Activated CD4-positive, alpha-beta T cell treated with anti-CD3 and anti-CD28 coated beads for 48 hours (primary cell): ENCODE results near the gene MAP3K15.

ENCODE experiments used
- DNase-seq: peaks from one replicate; pipeline ENCODE4 v3.0.0-alpha.2; 2020

The MAP3K15 gene, protein sequence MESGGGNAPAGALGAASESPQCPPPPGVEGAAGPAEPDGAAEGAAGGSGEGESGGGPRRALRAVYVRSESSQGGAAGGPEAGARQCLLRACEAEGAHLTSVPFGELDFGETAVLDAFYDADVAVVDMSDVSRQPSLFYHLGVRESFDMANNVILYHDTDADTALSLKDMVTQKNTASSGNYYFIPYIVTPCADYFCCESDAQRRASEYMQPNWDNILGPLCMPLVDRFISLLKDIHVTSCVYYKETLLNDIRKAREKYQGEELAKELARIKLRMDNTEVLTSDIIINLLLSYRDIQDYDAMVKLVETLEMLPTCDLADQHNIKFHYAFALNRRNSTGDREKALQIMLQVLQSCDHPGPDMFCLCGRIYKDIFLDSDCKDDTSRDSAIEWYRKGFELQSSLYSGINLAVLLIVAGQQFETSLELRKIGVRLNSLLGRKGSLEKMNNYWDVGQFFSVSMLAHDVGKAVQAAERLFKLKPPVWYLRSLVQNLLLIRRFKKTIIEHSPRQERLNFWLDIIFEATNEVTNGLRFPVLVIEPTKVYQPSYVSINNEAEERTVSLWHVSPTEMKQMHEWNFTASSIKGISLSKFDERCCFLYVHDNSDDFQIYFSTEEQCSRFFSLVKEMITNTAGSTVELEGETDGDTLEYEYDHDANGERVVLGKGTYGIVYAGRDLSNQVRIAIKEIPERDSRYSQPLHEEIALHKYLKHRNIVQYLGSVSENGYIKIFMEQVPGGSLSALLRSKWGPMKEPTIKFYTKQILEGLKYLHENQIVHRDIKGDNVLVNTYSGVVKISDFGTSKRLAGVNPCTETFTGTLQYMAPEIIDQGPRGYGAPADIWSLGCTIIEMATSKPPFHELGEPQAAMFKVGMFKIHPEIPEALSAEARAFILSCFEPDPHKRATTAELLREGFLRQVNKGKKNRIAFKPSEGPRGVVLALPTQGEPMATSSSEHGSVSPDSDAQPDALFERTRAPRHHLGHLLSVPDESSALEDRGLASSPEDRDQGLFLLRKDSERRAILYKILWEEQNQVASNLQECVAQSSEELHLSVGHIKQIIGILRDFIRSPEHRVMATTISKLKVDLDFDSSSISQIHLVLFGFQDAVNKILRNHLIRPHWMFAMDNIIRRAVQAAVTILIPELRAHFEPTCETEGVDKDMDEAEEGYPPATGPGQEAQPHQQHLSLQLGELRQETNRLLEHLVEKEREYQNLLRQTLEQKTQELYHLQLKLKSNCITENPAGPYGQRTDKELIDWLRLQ (N-terminal part only)

DNA sequence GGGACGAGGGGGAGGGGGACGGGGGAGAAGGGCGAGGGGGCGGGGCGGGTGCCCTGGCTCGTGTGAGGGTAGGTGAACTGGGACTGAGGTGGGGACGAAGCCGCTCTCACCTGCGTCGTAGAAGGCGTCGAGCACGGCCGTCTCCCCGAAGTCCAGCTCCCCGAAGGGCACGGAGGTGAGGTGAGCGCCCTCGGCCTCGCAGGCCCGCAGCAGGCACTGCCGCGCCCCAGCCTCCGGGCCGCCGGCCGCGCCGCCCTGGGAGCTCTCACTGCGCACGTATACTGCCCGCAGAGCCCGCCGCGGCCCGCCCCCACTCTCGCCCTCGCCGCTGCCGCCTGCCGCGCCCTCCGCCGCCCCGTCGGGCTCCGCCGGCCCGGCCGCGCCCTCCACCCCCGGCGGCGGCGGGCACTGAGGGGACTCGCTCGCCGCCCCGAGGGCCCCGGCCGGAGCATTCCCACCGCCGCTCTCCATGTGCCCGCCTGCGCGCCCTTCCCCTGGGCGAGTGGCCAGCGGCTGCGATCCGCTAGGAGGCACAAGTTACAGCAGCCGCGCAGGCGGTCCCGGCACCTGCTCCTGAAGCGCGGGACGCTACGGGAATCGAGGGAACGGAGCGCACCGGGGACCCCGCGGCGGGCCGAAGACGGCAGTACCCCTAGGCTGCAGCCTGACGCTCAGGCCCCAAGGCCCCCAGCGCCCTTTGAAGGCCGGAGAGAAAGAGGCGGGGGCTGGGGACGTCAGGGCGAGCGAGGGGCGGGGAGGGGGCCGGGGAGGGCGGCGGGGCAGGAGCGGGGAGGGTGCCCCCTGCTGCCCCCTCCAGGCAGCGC is at the start of gene MAP3K15:
Gene MAP3K15, minus strand, starts transcription at position 718 of the 824 bp plus-strand sequence. Its CDS starts 247 bp downstream, at position 471.
- peak; percentile 20 for DNase-seq

DNA sequence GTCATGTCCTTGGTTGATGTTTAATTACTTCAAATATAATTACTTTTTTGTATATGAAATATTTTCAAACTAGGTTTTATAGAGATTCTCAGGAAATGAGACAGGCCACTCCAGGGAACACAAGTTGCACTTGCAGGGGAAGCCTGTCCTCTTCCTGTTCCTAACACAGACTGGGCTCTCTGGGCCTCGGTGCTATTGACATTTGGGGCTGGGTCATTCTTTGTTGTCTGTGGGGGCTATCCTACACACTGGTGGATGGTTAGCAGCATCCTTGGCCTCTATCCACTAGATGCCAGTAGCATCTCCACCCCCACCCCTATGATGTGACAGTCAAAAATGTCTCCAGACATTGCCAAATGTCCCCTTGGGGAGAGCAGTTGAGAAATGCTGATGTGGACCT is 49.3 kb upstream of the MAP3K15 start:
- DNase-seq, result no peak

DNA sequence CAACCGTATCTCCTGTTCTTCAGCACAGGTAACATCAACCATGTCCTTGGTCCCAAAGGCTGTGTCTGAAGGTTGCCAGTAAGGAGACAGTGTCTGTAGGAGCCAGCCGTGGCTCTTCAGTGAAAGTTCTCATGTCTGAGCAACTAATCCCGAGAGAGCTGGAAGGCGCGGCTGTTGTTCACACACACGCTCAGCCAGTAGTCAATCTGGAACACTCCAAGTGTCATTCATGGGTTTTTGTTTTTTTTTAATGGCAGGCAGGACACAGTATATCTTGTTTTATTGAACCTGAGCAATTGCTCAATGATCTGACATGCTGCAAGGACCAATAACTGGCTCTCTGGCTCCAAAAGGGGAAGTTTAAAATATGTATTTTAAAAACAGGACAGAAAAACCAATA is 48.4 kb upstream of the MAP3K15 start:
- DNase-seq, result peak; percentile 37

DNA sequence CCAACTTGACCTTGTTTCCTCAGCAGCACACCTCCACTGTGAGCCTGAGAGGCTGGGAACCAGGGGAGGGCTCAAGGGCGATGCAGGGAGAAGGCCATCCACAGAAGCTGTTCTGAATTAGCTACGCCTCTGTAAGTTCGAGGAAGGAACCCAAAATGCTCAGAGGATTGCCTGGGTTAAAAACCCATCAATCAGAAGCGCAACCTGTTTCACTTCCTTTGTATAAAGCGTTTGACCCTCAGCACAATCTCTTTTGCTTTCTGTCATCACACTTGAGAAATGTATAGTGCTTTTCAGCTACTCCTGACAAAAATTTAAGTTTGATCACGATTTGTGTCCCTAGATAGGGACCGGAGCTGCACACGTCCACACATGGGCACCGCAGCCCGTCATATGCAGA is 48.0 kb upstream of the MAP3K15 start:
- DNase-seq, result no peak

DNA sequence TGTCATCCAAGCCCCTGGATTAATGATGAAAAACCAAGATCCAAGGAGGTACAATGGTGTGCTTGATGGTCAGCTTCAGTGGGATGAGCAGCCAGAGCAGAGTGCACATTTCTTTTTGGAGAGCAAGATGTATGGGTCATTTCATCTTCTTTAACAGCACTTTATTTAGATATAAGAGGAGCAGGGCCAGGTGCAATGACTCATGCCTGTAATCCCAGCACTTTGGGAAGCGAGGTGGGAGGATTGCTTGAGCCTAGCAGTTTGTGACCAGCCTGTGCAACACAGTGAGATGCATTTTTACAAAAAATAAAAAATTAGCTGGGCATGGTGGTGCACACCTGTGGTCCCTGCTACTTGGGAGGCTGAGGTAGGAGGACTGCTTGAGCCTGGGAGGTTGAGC is 45.3 kb upstream of the MAP3K15 start:
- DNase-seq, result no peak

DNA sequence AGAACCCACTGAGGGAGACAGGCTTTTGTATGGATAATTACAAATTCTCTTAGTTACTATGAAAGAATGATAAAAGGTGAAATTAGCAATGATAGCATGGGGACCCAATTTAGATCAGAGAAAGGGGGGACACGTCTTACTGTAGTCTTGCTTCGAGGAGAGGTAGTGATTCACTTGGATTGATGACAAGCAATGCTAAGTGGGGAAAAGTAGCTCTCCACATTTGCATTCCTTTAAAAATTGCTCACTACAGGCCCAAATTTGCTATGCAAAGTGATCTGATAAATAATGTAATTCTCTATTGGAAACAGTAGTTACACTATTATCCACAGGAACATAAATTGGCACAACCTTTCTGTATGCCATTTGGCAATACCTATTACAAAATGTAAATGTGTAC is 42.5 kb upstream of the MAP3K15 start:
- DNase-seq, result no peak

DNA sequence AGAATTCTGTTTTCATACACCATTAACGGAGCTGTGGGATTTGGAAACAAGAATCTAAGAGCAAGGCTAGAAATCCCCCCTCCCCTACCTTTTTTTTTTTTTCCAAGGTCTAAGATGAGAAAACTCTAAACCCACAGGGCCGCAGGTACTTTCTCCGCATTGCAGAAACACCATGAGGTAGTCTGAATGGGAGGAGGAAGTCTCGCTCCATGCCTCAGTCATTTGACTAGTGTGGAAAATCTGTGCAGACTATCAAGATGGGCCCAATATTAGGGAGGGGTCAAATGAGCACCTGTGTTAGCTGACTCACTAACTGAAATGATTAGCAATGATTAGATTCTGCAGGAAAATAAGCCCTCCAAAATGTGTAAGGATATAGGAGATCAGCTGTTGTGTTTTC is 40.9 kb upstream of the MAP3K15 start:
- DNase-seq, result no peak

DNA sequence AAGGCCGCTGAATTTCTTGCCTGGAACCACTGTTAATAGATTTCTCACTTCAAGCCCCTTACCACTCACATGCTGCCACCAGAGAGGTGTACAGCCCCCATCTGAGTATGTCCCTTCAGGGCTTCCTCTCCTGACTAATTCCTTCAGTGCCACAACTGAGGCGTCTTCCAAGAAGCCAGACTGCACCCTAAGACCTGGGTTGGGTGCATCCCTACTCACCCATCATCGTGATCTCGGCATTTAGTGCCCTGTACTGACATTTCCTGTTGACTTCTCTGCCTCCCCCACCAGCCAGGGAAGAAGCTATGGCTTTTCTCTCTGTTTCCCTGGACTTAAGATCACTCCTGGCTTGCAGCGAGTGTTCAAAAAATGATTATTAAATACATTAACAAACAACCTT is 40.4 kb upstream of the MAP3K15 start:
- no peak for DNase-seq

DNA sequence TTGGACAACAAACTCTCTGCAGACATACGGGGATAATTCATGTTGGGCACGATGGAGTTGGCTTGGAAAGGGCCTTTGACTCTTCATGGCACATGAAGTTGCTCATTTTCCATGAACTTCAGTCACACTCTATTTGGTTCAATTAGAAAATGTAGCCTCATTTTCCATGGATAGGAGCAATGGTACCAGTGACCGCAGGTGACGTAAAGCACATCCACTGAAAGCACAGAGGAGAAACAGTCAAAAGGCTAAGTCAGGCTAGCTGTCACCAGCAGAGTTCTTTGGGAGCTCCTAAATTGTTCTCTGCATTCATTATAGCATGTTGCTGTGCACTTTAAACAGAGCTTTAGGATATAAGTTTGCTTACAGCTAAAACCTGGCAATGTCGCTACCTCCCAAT is 39.9 kb upstream of the MAP3K15 start:
- no peak for DNase-seq

DNA sequence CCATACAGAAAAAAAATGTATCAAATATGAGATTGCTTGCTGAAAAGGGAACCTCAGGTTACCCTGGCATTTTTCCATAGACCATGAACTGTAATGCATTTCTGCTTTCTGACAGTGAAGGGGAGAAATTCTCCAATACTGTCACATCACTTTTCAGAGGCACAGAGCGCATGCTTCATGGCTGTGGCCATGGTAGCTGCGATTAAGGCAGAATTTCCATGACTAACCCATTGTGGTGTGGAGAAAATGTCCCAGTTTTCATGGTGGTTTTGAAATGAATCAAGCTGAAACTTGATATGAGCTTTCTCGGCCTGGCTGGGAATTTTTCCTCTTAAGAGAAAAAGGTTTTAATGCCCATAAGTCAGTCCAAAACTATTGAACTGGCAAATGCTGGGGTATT is 39.5 kb upstream of the MAP3K15 start:
- peak; percentile 54 for DNase-seq

DNA sequence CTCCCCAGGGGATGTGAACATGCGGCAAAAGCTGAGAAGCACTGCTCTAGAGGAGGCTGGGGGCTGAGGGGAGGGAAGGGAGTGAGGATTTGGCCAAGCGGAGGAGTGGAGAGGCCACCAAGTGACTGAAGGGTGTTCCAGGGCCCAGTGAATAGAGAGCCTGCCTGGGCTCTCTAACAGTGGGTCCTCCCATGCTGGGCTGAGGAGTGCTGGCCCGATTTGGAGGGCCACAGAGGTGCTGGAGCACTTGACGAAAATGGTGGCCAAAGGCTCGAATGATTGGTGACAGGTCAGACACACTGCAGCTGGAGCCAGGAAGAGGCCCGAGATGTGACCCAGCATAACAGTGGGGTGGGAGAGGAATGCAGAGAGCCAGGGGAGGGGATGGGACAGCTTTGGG is 37.5 kb upstream of the MAP3K15 start:
- DNase-seq, result no peak

DNA sequence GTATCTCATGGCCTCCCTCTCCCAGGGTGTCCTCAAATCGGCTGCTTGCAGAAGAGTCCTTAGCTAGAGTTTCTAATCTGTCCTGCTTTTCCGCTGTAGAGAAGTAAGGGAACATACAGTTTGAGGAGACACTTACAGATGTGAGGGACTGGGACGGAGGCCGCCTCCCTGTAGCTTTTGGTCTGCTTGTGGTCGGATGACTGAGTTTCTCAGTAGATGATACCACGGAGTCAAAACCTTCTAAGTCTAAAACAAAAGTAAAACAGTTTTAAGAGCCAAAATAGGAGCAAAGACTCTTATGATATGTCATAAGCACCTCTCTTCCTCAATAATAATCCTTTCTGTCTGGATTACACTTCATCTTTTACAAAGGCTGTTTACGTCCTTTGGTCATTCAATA is 34.5 kb upstream of the MAP3K15 start:
- peak; percentile 45 for DNase-seq

DNA sequence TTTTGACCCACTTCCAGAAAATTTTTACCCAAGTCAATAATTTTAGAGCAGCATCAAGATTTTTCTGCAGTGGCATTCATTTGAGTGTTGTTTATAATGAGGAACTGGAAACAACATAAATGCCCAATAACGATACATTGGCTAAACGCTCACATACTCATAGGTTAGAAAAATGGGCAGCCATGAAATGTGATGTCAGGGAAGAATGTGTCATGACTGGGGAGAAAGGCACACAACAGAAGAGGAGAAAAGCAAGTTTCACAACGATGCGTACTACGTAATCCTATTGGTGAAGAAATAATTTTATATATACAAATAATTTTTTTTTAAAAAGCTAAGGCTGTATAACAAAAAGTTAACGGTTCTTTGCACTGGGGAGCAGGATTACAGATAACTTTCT is 33.6 kb upstream of the MAP3K15 start:
- DNase-seq, result no peak

DNA sequence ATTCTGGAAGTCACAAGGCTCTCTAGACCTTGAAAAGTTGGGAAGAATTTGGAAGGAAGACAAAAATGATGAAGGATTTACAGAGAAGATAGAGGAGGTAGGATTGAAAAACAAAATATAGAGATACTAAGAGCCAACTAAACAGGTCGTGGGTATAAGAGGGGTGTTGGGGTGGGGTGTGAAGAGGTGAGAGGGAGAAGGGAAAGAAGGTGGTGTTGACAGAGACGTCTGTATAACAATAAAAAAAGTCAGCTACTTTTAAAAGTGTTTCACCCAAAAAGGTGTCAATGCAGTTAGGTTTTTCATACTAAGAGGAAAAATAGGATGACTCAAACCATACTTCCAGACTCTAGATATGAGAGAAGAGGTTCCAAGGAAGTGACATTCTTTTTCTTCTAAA is 33.0 kb upstream of the MAP3K15 start:
- DNase-seq, result no peak

DNA sequence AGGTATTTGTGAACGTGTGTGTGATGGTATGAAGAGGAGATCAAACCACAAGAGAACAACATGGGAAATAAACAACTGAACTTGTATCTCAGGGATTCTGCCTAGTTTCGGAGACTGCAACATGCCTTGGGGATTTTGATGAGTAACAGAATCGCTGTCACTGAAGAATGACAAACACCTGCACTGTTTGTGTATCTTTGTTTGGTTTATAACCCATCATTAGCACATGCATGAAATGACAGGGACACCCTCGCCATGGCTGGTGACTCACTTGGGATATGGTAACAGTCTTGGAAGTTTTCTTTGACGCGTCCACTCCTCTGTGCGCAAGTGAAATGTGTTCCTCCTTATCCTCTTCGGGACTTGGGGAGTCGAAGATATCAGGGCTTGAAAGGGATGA is 30.3 kb upstream of the MAP3K15 start:
- DNase-seq, result no peak

DNA sequence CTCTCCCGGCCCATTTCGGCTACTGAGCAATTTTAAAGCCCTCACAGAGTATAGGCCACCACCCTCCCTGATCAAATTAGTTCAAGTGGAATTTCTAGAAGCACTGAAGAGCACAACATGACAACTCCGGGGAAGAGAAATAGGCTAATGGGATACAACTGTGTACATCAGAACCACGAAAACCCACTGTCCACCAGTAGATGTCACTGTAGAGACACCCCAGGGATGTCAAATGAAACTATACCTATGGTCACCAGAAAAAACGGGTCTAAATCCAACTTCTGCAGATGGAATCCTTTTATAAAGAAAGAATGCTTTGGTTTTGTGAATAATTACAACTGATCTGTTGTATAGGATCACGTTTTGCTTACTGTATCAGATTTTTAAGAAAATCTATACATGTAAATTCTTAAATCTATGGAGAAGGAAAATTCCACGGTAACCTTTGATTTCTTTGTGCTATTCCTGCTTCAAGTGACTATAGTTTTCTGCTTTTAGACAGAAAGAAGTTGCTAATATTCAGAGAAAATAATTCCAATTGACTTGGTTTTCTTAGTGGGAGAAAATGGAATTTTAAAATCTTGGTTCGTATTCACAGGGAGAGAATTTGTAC is 29.5 kb upstream of the MAP3K15 start:
- DNase-seq, result peak; percentile 54

DNA sequence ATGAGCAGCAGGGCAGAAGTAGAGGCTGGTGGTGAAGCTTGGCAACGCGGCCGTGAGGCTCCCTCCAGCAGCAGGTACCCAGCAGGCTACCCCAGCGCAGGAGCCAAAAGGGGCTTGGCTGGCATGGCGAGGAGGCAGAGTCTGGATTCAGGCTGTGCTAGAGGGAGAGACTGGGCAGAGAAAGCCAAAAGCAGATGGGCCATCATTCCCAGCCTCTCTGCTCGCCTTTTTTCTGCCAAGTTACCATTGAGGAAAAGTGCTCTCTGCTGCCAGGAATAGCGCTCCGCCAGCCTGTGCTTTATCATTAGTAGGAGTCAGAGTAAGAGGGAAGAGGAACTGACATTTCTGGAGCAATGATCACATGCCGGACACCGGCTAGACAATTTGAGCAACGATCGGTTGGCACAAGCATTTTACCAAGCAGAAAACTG is 28.7 kb upstream of the MAP3K15 start:
- no peak for DNase-seq

DNA sequence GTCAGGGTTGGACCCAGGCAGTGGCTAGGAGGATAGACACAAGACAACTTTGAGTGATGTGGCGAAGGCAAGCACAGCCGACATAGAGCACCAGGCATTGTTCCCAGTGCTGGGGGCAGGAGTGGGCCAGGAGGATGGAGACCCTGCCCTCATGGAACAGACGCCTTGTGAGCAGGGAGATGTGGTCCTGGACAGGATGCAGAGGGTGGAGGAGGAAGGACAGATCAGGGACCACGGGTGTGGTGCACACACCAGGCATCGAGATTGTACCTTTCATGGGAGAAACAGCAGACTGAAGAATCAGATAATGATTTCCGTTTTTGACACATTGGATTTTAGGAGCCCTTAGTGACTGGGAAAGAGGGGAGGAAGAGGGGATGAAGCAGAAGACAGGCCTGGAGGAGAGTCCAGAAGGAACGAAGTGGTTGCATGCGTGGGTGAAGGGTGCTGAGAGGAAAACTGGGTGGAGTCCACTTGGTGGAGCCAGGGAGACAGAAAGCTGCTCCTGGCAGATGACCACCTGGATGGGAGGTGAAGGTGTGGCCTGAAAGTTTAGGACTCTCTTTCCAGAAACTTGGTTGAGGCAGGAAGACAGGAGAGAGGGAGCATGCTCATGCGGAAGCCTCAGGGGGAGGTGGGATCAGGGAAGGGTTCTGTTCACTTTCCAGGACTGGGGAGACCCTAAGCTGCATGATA is 27.9 kb upstream of the MAP3K15 start:
- no peak for DNase-seq

DNA sequence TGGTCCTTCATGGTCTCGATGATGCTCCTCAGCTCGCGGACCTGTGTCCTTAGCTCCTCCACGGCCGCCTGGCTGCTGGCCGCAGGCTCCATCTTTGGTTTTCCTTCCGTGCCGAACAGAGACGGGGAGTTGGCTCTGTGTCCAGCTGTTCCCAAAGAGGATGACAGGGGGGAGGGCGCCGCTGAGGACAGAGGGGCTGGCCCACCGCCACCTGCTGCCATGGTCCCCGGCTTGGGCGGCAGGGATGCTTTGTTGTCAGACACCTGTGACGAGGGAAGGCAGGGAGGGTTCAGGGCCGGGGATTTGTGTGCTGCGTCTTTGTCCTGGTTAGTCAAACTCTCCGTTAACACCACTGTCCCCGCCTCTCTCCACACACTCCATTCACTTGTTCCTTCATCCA is 26.6 kb upstream of the MAP3K15 start:
- DNase-seq, result no peak

DNA sequence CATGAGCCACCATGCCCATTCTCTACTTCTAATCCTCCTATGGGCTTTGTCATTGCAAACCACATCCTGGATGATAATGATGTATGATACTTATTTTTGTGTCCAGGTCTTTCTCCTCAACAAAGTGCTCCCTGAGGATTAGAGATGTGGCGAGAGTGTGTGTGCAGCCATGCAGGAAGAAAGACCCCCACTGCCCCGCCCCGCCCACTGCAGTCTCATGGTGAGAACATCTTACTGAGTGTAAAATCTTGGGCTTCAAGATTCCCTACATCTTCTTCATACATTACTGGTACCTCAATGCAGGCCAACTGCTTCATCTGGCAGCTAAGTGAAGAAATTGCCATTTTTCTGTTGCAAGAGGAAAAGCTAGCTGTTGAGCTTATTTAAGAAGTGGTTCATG is 25.9 kb upstream of the MAP3K15 start:
- no peak for DNase-seq

DNA sequence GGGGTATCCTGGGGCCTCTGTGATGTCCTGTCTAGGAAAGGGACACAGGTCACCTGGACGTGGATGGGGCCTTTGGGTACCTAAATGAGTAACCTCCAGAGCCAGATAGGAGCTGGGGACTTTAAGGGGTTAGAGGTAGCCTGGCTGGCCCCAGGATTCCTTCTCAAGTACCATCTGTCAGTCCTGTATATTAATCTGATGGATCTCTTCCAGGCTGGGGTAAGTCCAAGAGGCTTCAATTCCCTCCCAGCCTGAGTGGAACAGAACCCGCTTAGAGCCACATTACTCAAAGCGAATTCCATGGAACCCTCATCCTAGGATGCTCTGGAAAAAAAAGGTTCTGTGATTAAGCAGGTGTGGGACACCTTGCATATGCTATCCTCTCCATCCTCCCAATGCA is 24.8 kb upstream of the MAP3K15 start:
- no peak for DNase-seq
